HG03520 (cell line): ENCODE measurements around the gene CROT.
A peak's percentile ranks its signal among the peaks of the same experiment; 100 is the strongest.
"Not testable (repeated sequence)": the region's sequence is repeated elsewhere in the genome, so short reads cannot be mapped to it uniquely, and the experiment has no call there.

Experiments used
- ATAC-seq: cut with Tn5 transposase; IDR thresholded peaks from one replicate; pipeline ENCODE4 v1.9.1; 2021; ENCODE audit warnings: mild to moderate bottlenecking, moderate library complexity; ENCODE audit not compliant: unreplicated experiment

CROT gene

GRCh38 chr7:87345166-87345927 lies at the start of gene CROT:
Gene CROT, plus strand, starts transcription at chr7:87345664. Its CDS starts 3,405 bp downstream, at chr7:87349069.
- peak; percentile 98 for ATAC-seq

GRCh38 chr7:87300756-87301155 lies 44.7 kb upstream of the CROT start:
- no peak for ATAC-seq

DNA sequence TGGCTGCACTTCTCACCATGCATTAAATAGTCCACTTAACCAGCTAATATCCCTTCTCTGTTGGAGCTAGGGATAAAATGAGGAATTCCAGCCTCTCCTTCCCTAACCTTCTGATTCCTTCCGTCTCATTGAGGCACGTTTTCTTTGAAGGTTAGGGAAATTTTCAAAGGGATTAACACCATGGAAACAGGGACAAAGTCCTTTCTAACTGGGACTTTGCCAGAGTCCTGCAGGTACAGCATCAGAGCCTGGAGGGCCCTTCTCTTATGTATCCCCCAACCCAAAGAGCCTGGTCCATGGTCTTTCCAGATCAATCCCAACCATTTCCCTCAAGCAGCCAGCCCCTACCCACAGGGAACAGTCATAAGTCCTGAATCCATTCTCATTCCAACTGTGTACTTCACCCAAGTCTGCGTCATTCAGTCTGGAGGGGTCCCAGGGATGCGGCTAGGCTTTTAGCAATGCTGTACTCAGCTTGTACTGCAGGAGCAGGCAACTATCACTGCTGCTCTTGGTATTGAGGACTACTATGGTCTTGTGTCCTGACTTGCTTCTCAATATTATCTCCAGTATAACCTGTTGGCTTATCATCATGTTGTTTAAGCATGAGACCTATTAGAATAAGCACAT lies 34.6 kb upstream of the CROT start:
- ATAC-seq = no peak

DNA sequence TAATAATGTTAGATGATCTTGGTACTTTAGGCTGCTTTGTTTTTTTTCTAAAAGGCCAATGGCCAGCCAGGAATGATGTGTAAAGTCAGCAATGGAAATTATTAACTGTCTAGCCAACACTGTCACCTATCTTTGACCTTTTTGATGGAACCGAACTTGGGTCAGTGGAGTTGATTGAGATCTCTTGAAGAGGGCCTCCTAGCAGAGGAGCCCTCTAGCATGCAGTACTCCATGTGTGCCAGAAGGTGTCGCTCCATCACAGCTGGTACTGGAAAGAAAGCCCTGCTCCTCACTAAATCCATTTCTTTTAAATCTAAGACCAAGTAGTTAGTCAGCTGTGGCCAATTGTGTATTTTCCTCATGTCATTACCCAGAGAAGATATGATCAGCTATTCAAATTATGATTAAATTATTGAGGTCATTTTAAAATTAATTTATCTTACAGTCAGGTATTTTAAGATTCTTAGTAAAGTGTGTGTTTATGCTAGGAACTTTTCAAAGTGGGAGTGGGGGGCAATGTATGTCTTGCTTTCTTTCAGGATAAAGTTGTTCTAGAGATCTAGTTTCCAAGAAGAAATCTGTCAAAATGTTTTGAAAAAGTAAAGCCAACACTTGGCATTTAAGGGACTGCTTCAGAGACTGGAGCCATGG lies 33.1 kb upstream of the CROT start:
- ATAC-seq = peak; percentile 74

DNA sequence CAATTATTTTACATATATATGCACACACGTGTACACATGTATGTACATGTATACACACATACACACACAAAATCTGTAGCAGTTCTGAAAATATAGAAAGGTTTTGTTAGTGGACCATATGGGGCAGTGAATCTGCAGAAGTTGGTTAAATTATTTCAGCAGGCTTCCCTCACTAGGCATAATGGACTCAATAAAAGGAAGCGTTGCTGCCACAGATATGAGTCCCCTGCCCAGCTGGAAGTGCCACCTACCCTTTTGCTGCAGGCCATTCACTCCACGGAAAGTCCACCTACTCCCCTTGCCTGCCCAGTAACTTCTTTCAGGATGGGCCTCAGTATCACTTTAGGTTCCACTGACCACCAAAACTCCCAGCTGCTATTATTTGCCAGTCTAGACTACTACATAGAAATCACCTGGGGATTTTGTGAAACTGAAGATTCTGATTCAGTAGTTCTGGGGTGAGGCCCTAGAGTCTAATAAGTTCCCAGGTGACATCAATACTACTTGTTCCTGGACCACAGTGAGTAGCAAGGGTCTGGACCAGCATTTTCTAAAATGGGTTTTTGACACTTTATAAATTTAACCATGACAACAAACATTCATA lies 29.3 kb upstream of the CROT start:
- ATAC-seq = peak; percentile 76

DNA sequence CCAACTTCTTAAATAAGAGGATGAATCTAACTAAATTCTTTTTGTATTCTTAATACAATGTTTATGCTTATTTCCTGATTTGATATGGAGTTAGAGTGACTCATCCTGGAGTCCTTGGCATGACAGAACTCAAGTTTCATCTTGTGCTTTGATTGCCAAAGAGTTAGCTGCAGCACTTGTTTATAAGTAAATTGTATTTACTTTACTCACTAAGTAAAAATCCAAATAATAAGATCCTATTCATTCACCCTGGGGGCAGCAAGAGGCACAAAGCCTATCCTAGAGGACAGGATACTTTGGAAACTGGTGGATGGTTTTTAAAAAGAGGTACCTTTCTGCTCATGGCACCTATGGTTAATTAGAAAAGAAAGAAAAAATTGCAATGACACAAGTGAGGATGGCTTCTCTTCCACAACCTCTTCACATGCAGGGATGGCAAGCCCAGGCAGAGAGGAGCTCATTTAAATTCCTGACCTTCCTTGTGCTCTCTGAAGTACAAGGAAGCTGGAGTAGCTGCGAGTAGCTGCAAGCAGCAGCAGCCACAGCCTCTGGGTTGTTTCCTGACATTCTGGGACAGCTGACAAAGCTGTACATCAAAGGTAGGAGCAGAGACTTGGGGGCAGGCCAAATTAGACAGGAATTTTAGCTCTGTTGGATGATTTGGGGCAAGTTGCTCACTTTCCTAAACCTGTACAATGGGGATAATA lies 28.5 kb upstream of the CROT start:
- ATAC-seq = no peak

DNA sequence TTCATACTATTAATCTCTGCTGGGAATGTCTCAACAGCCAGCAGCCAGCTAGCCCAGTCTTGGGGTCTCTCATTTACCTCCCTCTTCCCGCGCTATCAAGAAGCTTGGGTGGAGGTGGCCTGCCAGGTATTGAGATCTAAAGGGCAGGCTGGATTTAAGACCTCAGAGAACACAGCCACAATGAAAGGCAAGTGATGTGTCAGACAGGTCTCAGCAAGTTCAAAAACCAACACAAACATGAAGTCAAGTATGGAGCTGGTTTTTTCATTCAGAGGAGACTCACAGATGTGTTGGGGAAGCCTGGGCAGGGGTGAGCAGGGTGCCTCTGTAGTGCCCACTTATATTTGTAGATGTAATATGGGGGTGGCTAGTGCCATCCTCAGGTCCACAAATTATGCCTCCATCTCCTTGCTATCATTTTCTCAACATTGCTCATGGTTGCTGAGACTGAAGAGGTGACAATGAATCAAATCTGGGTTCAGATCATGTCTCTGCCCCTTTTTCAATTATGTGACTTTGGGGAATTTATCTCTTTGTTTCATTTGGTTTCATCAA lies 27.7 kb upstream of the CROT start:
- no peak for ATAC-seq

- ATAC-seq = no peak
Measured at GRCh38 chr7:87318741-87319140, 26.7 kb upstream of the CROT start.

DNA sequence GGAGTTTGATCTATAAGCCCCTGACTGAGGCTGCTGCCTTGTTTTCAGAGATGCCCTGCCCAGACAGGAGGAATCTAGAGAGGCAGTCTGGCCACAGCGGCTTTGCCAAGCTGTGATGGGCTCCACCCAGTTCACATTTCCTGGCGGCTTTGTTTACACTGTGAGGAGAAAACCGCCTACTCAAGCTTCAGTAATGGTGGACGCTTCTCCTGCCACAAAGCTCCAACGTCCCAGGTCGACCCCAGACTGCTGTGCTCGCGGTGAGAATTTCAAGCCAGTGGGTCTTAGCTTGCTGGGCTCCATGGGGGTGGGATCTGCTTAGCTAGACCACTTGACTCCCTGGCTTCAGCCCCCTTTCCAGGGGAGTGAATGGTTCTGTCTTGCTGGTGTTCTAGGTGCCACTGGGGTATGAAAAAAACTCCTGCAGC lies 26.3 kb upstream of the CROT start:
- not testable (repeated sequence) for ATAC-seq

DNA sequence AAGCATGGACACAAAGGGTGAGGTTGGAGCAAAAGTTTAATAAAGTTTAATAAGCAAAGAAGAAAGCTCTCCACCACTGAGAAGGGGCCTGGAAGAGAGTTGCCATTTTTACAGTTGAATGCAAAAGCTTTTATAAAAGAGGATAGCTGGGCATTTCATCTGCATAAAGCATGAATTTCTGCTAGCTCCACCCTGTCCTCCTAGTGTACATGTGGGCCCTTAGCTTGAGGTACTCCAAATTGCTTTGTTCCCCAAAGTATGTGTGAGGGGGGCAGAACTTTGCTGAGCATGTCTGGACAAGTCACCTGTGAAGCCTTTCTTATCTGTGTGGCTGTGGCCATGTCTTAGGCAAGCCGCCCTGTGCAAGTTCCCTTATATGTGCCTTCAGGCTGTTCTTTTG lies 22.6 kb upstream of the CROT start:
- ATAC-seq = no peak

DNA sequence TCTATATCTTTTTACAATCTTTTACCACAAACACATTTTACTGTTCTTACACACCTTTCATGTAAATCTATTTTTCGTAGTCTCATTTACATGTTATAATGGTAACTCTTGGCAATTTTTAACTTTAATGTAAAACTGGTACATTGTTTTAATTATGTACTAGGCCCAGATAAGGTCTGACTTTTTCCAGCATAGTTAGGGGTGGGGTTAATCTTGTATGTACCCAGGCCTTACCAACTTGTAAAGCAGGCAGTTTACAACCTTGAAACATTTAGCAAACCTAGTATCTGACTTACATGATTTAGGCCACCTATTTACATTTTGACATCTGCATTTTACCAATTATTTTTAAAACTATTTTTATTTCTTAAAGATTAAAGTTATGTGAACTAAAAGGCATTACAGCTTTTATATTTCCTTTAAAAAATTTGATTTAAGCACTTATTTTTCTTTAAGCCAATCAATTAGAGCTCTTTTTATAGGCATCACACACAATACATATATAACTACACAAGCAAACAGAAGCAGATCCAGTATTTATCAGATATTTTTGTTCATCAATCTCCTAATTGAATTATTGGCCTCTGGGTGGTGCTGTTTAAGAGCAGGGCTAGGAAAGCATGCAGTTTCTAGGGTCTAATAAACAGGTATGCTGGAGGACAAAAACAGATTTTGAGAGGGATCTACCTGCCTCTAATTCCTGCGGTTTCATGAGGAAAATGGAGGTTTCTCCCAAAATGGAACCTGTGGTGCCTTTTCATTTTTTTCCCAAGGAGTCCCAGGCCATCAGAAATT lies 19.7 kb upstream of the CROT start:
- no peak for ATAC-seq

- ATAC-seq = no peak
Measured at GRCh38 chr7:87328281-87328680, 17.2 kb upstream of the CROT start.

DNA sequence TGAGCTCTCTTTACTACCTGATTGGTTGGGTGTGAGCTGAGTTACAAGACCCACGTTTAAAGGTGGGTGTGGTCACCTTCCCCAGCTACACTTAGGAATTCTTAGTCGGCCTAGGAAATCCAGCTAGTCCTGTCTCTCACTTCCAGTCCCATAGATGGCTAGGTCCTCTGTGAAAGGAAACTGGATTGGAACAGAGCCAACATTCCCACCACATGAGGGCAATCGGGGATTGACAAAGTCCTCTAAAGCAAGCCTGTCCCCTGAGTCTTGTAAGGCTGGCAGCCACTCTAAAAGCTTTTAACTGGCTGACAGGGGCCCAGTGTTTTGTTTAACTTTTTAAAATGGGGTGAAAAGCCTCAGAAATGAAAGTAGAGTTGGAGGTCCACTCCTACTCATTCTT lies 15.1 kb upstream of the CROT start:
- ATAC-seq = no peak

DNA sequence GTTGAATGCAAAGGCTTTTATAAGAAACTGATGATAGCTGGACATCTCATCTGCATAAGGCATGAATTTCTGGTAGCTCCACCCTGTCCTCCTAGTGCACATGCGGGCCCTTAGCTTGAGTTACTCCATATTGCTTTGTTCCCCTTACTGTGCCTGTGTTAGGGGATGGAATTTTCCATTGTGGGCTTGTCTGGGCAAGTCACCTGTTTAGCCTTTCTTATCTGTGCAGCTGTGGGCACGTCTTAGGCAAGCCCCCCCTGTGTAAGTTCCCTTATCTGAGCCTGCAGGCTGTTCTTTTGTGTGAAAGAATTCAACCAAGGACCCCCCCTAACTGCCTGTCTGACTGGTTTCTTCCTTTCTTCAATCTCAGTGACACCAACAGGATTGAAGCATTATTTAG lies 14.5 kb upstream of the CROT start:
- ATAC-seq = no peak

- ATAC-seq = no peak
Measured at GRCh38 chr7:87331687-87332252, 13.7 kb upstream of the CROT start.

GRCh38 chr7:87332321-87332720 lies 13.1 kb upstream of the CROT start:
- ATAC-seq = no peak

GRCh38 chr7:87336136-87336535 lies 9.3 kb upstream of the CROT start:
- ATAC-seq = no peak

GRCh38 chr7:87337331-87337730 lies 8.1 kb upstream of the CROT start:
- no peak for ATAC-seq

DNA sequence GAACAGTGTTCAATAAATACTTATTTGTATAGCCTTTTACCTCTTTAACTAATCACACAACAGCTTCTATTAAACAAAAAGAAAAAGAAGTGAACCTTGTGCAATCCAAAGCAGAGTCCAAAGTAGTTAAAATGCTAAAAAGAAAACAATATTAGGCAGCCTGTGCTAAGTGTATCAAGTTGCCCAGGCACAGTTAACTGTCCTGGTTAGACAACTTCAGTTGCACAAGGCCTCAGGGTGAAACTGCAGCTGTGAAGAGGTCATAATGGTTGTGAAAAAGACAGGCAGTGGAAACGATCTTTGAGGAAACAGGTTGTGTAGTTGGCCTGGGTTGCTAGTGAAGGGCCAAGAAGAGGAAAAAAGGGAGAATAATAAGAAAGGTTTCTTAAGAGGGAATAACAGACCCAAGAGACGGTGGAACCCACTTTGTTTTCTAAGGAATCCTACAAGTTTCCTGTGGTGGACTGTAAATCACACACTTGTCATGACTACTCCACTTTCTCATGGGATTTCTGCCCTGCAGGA lies 6.0 kb upstream of the CROT start:
- ATAC-seq = no peak
